SH-SY5Y (cell line): ENCODE results near the gene TSSK2.

ENCODE experiments used
- GATA2 ChIP-seq: IDR thresholded peaks from 2 replicates; pipeline ENCODE4 v1.6.1; 2011; ENCODE audit warnings: mild to moderate bottlenecking, low read depth, low read length
- GATA3 ChIP-seq: IDR thresholded peaks from 2 replicates; pipeline ENCODE4 v1.6.1; 2011; ENCODE audit warnings: low read depth, mild to moderate bottlenecking, low read length, moderate library complexity

GRCh38 chr22:19175602-19176174, 44.6 kb downstream of the TSSK2 start:
- TF ChIP-seq GATA2 (no peak), GATA3 (no peak)
